Kidney capillary endothelial cell (primary cell): ENCODE measurements around the gene PLCXD3.
"Not testable (repeated sequence)": the region's sequence is repeated elsewhere in the genome, so short reads cannot be mapped to it uniquely, and the experiment has no call there.

Experiments used
- DNase-seq: peaks from one replicate; pipeline ENCODE4 v3.0.0-alpha.2; 2018; ENCODE audit warnings: low spot score

The PLCXD3 gene

DNA sequence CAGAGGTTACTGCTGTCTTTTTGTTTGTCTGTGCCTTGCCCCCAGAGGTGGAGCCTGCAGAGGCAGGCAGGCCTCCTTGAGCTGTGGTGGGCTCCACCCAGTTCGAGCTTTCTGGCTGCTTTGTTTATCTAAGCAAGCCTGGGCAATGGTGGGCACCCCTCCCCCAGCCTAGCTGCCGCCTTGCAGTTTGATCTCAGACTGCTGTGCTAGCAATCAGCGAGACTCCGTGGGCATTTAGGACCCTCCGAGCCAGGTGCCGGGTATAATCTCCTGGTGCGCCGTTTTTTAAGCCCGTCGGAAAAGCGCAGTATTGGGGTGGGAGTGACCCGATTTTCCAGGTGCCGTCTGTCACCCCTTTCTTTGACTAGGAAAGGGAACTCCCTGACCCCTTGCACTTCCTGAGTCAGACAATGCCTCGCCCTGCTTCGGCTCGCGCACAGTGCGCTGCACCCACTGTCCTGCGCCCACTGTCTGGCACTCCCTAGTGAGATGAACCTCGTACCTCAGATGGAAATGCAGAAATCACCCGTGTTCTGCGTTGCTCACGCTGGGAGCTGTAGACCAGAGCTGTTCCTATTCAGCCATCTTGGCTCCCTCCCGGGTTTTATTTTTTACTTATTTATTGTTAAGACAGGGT lies 16.8 kb downstream of the PLCXD3 start:
- not testable (repeated sequence) for DNase-seq

- no peak for DNase-seq
Measured at GRCh38 chr5:41485533-41485932, 24.9 kb downstream of the PLCXD3 start.

DNA sequence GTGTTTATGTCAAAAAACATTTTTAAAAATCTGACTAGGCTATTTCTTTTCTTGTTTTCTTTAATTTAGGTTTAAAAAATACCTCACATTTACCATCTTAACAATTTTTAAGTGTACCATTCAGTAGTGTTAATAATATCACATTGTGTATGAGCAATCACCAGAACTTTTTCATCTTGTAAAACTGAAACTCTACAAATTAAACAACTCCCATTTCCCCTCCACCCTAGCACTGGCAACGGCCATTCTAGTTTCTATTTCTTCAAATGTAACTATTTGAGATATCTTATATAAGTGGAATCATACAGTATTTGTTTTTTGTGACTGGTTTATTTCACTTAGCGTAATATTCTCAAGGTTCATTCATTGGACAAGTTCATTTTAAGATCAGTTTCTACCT lies 27.7 kb downstream of the PLCXD3 start:
- DNase-seq = no peak

- DNase-seq = no peak
Measured at GRCh38 chr5:41482173-41482572, 28.2 kb downstream of the PLCXD3 start.

DNA sequence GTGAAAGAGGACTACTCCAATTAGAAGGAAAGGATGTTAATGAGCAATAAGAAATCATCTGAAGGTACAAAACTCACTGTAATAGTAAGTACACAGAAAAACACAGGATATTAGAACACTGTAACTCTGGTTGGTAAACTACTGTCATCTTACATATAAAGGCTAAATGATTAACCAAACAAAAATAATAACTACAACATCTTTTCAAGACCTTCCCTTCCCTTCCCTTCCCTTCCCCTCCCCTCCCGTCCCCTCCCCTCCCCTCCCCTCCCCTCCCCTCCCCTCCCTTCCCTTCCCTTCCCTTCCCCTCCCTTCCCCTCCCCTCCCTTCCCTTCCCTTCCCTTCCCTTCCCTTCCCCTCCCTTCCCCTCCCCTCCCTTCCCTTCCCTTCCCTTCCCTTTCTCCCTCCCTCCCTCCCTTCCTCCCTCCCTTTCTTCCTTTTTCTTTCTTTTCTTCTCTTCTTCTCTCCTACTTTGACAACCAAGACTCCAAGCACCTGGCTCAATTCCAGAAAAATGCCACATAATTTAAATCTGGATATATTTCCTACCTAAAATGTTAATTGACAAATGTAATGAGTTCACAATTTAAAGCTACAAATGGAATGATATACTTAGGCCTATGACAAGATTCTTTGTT lies 38.7 kb downstream of the PLCXD3 start:
- DNase-seq = not testable (repeated sequence)

GRCh38 chr5:41465493-41466171 lies 44.8 kb downstream of the PLCXD3 start:
- no peak for DNase-seq

- DNase-seq = no peak
Measured at GRCh38 chr5:41459557-41459956, 50.8 kb downstream of the PLCXD3 start.

GRCh38 chr5:41457094-41457493 lies 53.3 kb downstream of the PLCXD3 start:
- DNase-seq = no peak

- DNase-seq = no peak
Measured at GRCh38 chr5:41452506-41452905, 57.9 kb downstream of the PLCXD3 start.

DNA sequence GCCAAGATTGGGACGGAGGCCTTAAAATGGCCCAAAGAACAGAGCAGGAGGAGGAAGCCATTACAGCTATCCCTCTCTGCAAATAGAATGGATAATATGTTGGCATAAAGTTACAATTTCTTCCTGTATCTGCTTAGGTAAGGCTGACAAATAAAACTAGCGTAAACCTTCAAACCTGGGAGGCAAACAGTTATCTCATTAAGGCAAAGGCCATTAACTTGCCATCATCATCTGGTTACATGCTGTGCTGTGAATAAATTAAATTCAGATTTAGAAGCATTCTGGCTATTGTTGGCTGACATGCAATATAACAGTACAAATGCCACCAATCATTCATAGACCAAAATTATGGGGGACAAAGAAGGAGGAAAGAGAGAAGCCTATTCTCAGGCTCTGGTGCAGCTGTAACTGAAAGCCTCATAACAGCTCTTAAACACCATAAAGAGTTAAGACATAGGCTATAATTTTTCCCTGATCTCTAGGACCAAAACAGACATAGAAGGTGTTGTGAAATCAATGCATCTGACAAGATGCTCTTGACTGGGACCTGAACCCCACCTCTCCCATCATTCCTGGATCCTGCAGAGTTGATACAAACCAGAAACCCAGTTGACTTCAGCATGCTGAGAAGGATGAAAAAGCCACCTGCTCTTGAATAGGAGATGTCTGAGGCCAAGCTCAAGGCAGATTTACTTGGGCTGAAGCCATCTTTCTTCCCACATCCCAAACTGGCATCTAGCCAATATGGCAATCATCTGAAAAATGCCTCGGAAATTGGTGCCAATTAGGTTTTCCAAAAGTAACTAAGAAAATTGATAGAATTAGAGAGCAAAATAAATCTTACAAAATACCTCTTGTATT lies 62.5 kb downstream of the PLCXD3 start:
- DNase-seq = no peak

- DNase-seq = no peak
Measured at GRCh38 chr5:41445937-41446563, 64.4 kb downstream of the PLCXD3 start.

GRCh38 chr5:41435276-41435675 lies 75.1 kb downstream of the PLCXD3 start:
- no peak for DNase-seq

GRCh38 chr5:41433552-41434181 lies 76.7 kb downstream of the PLCXD3 start:
- no peak for DNase-seq

- DNase-seq = no peak
Measured at GRCh38 chr5:41432481-41433253, 77.7 kb downstream of the PLCXD3 start.

GRCh38 chr5:41427505-41427904 lies 82.9 kb downstream of the PLCXD3 start:
- DNase-seq = no peak

DNA sequence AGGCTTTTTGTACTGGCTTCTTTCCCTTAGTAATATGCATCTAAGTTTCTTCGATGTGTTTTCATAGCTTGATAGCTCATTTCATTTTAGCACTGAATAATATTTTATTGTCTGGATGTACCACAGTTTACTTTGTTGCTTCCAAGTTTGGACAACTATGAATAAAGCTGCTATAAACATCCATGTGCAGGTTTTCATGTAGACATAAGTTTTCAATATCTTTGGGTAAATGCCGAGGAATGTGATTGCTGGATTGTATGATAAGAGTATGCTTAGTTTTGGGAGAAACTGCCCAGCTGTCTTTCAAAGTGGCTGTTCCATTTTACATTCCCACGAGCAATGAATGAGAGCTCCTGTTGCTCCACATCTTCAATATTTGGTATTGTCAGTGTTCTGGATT lies 84.7 kb downstream of the PLCXD3 start:
- DNase-seq = no peak

DNA sequence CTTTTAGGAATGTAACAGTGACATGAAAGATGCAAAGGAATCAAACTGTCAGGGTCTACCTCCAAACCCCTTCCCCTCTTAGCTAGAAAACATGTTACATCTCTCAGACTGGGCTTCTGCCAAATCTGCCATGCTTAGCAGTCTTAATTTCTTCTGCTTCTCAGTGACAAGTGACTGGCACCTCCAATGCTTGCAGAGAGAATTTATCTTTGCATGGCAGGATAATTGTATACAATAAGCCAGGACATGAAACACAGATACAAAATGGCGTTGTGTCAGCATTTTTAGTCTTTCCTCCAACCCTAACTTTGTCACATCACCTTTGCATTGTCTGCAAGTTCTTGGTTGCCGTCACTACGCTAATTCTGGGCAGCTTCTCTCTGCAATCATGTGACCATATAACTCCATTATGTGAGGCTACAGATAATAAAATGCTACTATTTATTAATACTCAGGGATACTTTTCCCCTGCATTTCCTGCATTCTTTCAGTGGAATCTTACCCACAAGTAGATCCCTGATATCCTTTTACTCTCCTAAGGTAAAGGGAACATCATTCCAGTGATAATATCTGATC lies 89.8 kb downstream of the PLCXD3 start:
- no peak for DNase-seq

DNA sequence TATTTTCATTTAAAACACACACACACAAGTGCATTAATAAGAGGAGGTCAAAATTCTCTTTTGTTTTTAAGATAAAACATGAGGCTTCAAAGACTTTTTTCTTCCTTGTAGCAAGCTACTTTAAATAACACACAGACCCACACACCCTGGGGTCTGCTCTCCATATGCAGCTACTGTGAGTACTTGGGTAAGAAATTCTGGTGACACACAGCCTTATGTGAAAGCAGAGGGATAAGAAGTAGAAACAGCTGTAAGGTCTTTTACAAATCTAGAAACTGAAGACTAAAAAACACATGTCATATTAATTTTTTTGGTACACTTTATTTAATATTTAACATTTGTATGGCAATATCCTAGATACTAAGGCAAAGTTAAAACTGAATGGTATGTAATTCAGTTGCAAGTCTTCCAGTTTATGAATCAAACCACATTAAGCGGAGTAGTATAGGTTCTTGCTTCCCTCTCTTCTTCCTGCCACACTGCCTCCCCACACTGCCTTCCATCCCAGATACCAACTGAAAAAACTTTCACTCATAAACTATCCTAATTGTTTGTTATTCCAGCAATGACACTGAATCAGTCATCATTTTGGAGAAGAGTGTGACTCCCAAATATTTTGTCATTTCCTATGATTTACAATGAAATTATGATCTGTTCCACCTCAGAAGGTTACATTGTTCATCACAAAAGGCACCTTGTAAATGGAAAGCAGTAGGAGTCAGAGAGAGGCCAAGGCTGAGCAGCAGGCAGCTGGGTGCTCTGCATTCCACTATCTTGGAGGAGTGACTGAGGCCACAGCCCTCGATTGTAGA lies 92.0 kb downstream of the PLCXD3 start:
- no peak for DNase-seq

GRCh38 chr5:41416336-41416735 lies 94.1 kb downstream of the PLCXD3 start:
- no peak for DNase-seq

DNA sequence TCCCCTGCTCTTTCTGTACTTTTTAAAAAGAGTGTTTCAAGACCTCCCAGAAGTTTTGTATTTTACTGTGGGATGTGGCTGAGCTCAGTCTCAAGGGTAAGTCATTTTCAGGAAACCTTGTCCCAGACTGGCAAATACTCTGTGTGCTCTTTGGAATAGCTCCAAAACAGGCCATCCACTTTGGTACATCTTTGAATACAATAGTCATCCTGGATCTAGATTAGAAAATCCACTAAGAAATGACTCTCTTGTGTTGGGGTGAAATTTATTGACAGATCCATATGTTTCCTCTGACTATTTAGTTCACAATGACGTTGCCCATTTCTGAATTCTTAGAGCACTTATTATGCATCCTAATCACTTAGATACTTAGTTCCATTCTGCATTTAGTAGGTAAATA lies 95.2 kb downstream of the PLCXD3 start:
- no peak for DNase-seq
